VCaP (cell line): ENCODE data around the gene SPECC1L.
"Not testable (repeated sequence)": the region's sequence is repeated elsewhere in the genome, so short reads cannot be mapped to it uniquely, and the experiment has no call there.

Experiments used
- H3K27ac ChIP-seq: fragments of 450-650 bp; 2 replicates; pipeline ENCODE4 v1.5.1; 2017
- TF ChIP-seq, protein P1 (sequence below): fragments of 450-650 bp; conservative IDR thresholded peaks from 2 replicates; pipeline ENCODE4 v1.5.1; 2017; ENCODE audit warnings: mild to moderate bottlenecking, moderate library complexity

The SPECC1L gene

DNA sequence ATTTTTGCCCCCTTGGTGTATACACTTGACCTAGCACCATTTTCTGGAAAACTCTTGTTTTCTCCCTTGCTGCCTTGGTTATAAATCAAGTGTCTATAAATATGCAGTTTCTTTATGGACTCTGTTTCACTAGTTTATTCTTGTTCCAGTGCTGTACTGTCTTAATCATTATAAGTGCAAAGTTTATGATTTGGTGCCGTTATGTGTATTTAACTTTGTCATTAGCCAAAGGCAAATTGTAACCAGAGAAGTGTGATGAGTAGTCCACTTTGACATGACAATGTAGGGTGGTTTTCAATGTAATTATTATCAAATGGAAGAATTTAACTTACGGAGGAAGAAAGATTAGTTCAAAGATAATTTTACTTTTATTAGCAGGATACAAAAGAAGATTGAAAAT, 40.3 kb downstream of the SPECC1L start:
- peak overlapping the region; percentile 23 for H3K27ac ChIP-seq
- TF ChIP-seq, protein P1, sequence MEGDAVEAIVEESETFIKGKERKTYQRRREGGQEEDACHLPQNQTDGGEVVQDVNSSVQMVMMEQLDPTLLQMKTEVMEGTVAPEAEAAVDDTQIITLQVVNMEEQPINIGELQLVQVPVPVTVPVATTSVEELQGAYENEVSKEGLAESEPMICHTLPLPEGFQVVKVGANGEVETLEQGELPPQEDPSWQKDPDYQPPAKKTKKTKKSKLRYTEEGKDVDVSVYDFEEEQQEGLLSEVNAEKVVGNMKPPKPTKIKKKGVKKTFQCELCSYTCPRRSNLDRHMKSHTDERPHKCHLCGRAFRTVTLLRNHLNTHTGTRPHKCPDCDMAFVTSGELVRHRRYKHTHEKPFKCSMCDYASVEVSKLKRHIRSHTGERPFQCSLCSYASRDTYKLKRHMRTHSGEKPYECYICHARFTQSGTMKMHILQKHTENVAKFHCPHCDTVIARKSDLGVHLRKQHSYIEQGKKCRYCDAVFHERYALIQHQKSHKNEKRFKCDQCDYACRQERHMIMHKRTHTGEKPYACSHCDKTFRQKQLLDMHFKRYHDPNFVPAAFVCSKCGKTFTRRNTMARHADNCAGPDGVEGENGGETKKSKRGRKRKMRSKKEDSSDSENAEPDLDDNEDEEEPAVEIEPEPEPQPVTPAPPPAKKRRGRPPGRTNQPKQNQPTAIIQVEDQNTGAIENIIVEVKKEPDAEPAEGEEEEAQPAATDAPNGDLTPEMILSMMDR = no peak

DNA sequence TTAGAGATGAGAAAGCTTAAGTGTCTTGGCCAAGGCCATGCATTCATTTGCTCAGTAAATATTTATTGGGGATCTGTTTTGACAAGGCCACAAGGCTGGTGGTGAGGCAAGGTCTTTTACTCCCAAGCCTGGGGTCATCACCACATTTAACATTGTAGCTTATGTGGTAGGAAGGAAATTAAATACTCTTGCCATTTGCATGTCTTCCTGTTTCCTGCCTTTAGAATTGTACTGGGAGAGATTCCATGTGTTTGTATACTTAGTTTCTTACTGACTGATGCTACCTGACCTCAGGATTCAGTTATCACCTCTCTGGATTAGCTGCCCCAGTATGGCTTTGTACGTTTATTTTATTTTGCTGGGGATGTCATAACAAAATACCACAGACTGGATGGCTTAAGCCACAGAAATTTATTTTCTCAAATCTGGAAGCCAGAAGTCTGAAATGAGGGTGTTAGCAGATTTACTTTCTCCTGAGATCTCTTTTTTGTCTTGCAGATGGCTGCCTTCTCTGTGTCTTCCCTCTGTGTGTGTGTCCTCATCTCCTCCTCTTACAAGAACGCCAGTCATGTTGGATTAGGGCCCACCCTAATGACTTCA, 44.8 kb downstream of the SPECC1L start:
- TF ChIP-seq, protein P1 = no peak
- H3K27ac ChIP-seq = peak overlapping the region; percentile 52

DNA sequence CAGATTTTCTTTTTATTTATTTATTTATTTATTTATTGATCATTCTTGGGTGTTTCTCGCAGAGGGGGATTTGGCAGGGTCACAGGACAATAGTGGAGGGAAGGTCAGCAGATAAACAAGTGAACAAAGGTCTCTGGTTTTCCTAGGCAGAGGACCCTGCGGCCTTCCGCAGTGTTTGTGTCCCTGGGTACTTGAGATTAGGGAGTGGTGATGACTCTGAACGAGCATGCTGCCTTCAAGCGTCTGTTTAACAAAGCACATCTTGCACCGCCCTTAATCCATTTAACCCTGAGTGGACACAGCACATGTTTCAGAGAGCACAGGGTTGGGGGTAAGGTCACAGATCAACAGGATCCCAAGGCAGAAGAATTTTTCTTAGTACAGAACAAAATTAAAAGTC, 45.6 kb downstream of the SPECC1L start:
- not testable (repeated sequence) for H3K27ac ChIP-seq

DNA sequence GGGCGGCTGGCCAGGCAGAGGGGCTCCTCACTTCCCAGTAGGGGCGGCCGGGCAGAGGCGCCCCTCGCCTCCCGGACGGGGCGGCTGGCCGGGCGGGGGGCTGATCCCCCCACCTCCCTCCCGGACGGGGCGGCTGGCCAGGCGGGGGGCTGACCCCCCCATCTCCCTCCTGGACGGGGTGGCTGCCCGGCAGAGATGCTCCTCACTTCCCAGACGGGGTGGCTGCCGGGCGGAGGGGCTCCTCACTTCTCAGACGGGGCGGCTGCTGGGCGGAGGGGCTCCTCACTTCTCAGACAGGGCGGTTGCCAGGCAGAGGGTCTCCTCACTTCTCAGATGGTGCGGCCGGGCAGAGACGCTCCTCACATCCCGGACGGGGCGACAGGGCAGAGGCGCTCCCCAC, 46.9 kb downstream of the SPECC1L start:
- H3K27ac ChIP-seq = not testable (repeated sequence)

DNA sequence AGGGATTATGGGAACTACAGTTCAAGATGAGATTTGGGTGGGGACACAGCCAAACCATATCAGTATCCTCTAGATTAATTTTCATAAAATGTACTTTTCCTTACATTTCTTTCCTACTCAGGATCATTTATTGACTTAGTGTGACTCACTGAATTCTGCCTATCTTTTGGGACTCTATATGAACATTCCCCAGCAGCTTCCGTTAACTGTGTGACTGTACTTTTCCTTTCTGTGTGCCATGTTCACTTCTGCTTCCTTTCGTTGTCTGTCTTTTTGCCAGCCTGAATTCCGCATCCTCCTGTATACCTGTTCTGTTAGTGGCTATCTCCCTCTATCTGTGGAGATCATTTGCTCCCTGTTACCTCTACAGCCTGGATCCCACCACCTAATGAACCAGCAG, 48.8 kb downstream of the SPECC1L start:
- TF ChIP-seq, protein P1 = no peak

DNA sequence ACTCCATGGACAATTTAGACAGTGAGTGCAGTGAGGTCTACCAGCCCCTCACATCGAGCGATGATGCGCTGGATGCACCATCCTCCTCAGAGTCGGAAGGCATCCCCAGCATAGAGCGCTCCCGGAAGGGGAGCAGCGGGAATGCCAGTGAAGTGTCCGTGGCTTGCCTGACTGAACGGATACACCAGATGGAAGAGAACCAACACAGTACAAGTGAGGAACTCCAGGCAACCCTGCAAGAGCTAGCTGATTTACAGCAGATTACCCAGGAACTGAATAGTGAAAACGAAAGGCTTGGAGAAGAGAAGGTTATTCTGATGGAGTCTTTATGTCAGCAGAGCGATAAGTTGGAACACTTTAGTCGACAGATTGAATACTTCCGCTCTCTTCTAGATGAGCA, 51.4 kb downstream of the SPECC1L start:
- TF ChIP-seq, protein P1 = no peak
- H3K27ac ChIP-seq = peak overlapping the region; percentile 72

More for the DNA sequence above, 48.8 kb downstream of the SPECC1L start:
- peak overlapping the region; percentile 72 for H3K27ac ChIP-seq

DNA sequence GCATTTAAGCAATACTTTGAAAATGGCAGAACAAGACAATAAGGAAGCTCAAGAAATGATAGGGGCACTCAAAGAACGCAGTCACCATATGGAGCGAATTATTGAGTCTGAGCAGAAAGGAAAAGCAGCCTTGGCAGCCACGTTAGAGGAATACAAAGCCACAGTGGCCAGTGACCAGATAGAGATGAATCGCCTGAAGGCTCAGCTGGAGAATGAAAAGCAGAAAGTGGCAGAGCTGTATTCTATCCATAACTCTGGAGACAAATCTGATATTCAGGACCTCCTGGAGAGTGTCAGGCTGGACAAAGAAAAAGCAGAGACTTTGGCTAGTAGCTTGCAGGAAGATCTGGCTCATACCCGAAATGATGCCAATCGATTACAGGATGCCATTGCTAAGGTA, 51.9 kb downstream of the SPECC1L start:
- TF ChIP-seq, protein P1 = no peak
- peak overlapping the region; percentile 72 for H3K27ac ChIP-seq

DNA sequence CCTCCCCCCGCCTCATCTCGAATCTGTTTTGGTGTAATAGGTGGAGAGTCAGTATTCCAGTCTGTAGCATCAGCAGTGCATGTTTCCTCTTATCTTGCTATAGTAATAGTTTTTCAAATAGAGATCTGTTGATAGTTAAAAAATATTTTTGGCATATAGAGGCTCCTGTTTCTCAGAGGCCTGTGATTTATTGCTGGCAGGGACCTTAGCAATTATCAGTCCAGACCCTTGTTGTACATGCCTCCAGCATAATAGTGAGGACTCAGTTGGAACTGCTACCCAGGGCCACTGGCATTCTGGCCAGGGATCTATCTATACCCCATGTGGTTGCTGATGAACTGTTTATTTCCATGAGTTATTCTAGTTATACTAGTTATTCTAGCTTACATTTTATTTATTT, 52.6 kb downstream of the SPECC1L start:
- TF ChIP-seq, protein P1 = no peak
- peak overlapping the region; percentile 72 for H3K27ac ChIP-seq

DNA sequence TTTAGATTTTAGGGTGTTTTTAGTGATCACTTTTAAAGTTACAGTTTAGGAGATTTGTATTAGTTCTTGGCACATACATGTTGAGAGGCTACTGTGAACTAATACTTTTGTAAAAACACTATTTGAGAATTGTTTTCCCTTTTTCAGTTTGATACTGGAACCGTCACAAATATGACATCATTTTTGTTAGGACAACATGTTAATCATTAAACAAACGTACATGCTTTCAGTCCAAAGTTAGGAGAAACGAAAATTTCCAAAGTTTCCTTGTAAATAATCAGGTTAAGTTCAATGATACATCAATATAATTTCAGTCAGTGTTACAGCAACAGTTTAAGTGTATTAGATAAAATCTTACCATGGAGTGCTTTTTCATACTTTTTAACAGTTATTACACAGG, 53.1 kb downstream of the SPECC1L start:
- peak overlapping the region; percentile 72 for H3K27ac ChIP-seq
- TF ChIP-seq, protein P1 = no peak
